GM12878 (cell line): ENCODE data around the gene SLC25A27. TPM values are rescaled to one million over a fixed set of nuclear protein-coding genes. Genes with fewer than 3 reads are reported as not detected.

Experiments used
- ATAC-seq: fragments of 200-7000 bp; cut with Tn5 transposase; 3 replicates; pipeline ENCODE4 v1.9.1; 2020; ENCODE audit warnings: mild to moderate bottlenecking, moderate library complexity
- BruUV-seq: library from RNA; stranded (reverse); fragments of 400-500 nt; replicated peaks from 2 replicates; lab custom pipeline; 2021; lab: Mats Ljungman, UMichigan
- CTCF ChIA-PET: fragments of 300-600 bp; sonication (Branson Sonifier 250); formaldehyde crosslinking; extraction: SDS; loops from one replicate; lab custom pipeline; 2021; ENCODE audit warnings: inconsistent platforms; lab: Yijun Ruan, JAX
- POLR2A ChIA-PET: fragments of 350-600 bp; formaldehyde crosslinking; extraction: SDS; loops from one replicate; lab custom pipeline; 2021; ENCODE audit warnings: inconsistent platforms; lab: Charles Lee
- RAD21 ChIA-PET: fragments of 300-600 bp; sonication (Branson Sonifier 250); formaldehyde crosslinking; loops from one replicate; lab custom pipeline; 2023; ENCODE audit warnings: antibody characterized with exemption; ENCODE audit not compliant: unreplicated experiment; lab: Charles Lee
- SMC1A ChIA-PET: fragments of 300-600 bp; sonication (Branson Sonifier 250); formaldehyde crosslinking; loops from one replicate; lab custom pipeline; 2023; ENCODE audit not compliant: unreplicated experiment, uncharacterized antibody; lab: Charles Lee
- DNase-seq: peaks from one replicate; pipeline ENCODE4 v3.0.0-alpha.2; 2011; ENCODE audit warnings: low read depth, low spot score
- FAIRE-seq: peaks from 3 replicates; lab custom pipeline; 2011; peaks lifted over from hg19 to GRCh38; lab: Jason Lieb, UNC
- H2AFZ ChIP-seq: 2 replicates; pipeline ENCODE4 v1.6.0; 2011; ENCODE audit warnings: low read depth, low read length, control low read depth; ENCODE audit not compliant: control insufficient read depth
- H3K27ac ChIP-seq: 2 replicates; pipeline ENCODE4 v1.5.1; 2011; ENCODE audit warnings: control low read depth; ENCODE audit not compliant: control insufficient read depth, insufficient read depth
- H3K27me3 ChIP-seq, 2 experiments: replicated peaks in 1 of 2; 2 replicates each; pipeline versions ENCODE4 v1.6.0 to v1.6.1; 2011; ENCODE audit warnings: low read length in 1 of 2; ENCODE audit not compliant: control insufficient read depth in 2 of 2, insufficient read depth in 2 of 2
- H3K36me3 ChIP-seq, 2 experiments: 2 replicates each; pipeline ENCODE4 v1.5.1; 2011; ENCODE audit warnings: low read length in 1 of 2; ENCODE audit not compliant: control insufficient read depth in 2 of 2, insufficient read depth in 2 of 2
- H3K4me1 ChIP-seq: 2 replicates; pipeline ENCODE4 v1.6.1; 2011; ENCODE audit warnings: mild to moderate bottlenecking, low read length, moderate library complexity, mixed read lengths; ENCODE audit not compliant: control insufficient read depth, insufficient read depth
- H3K4me2 ChIP-seq: 2 replicates; pipeline ENCODE4 v1.6.0; 2011; ENCODE audit warnings: control low read depth; ENCODE audit not compliant: control insufficient read depth, insufficient read depth
- H3K4me3 ChIP-seq: fragments of 200-600 bp; sonication (generic); 2 replicates; pipeline ENCODE4 v1.5.1; 2016
- H3K79me2 ChIP-seq: 2 replicates; pipeline ENCODE4 v1.6.0; 2011; ENCODE audit warnings: low read length; ENCODE audit not compliant: control insufficient read depth, insufficient read depth
- H3K9ac ChIP-seq: 2 replicates; pipeline ENCODE4 v1.8.0; 2011; ENCODE audit warnings: low read length, control low read depth, mixed read lengths; ENCODE audit not compliant: control insufficient read depth, insufficient read depth
- H3K9me3 ChIP-seq: replicated peaks from 3 replicates; pipeline ENCODE4 v1.5.1; 2011; ENCODE audit warnings: mild to moderate bottlenecking, low read length; ENCODE audit not compliant: control insufficient read depth, insufficient read depth
- H4K20me1 ChIP-seq: 2 replicates; pipeline ENCODE4 v1.6.0; 2011; ENCODE audit not compliant: control insufficient read depth, insufficient read depth
- FOXM1 ChIP-seq: IDR thresholded peaks from 2 replicates; pipeline ENCODE4 v1.6.1; 2012; ENCODE audit warnings: low read depth, mild to moderate bottlenecking, inconsistent platforms, low read length, moderate library complexity
- MXI1 ChIP-seq: fragments of 150-350 bp; IDR thresholded peaks from 2 replicates; pipeline ENCODE4 v1.6.1; 2011; ENCODE audit warnings: low read depth, mild to moderate bottlenecking, inconsistent platforms, low read length, improper control_type of control experiment
- NR2C2 ChIP-seq: IDR thresholded peaks from 2 replicates; pipeline ENCODE4 v1.6.1; 2011; ENCODE audit warnings: borderline replicate concordance, low read depth; ENCODE audit not compliant: control insufficient read depth, insufficient read length
- REST ChIP-seq: IDR thresholded peaks from 2 replicates; pipeline ENCODE4 v1.6.1; 2012; ENCODE audit warnings: mild to moderate bottlenecking, low read depth, low read length
- SMC3 ChIP-seq: IDR thresholded peaks from 2 replicates; pipeline ENCODE4 v1.6.1; 2011; ENCODE audit warnings: low read length, improper control_type of control experiment, borderline replicate concordance
- SP1 ChIP-seq: IDR thresholded peaks from one replicate; pipeline ENCODE4 v1.6.1; 2011; ENCODE audit warnings: low read depth, low read length
- STAT3 ChIP-seq: IDR thresholded peaks from 2 replicates; pipeline ENCODE4 v1.6.1; 2011; ENCODE audit warnings: low read depth, low read length, improper control_type of control experiment
- ZBTB33 ChIP-seq: fragments of 450-650 bp; IDR thresholded peaks from 2 replicates; pipeline ENCODE4 v1.6.1; 2017; ENCODE audit warnings: mild to moderate bottlenecking
- WGBS: methylation state at CpG from one replicate; pipeline ENCODE4 v1.1.6; 2016; ENCODE audit warnings: low lambda C conversion rate; ENCODE audit not compliant: insufficient replicate concordance, insufficient coverage; ENCODE audit errors: missing lambda C conversion rate; 5-methylcytosine and 5-hydroxymethylcytosine counted together
- in situ Hi-C: fragments of 300-500 bp; cut with MboI; formaldehyde crosslinking; loops from 9 replicates; pipeline ENCODE4 v1.14.3; 2018; ENCODE audit warnings: mixed read lengths
- intact Hi-C: fragments of 100-400 bp; cut with micrococcal nuclease; formaldehyde crosslinking; loops from one replicate; pipeline ENCODE4 v1.14.2; 2022; ENCODE audit not compliant: unreplicated experiment
- polyA plus RNA-seq, 11 experiments: library from polyadenylated mRNA; depleted of rRNA in 4 of 11; unstranded in 6 of 11; stranded (reverse) in 5 of 11; fragments of >200 nt; fragmentation: Nextera tagmentation in 4 of 11; fragmentation: Illumina TruSeq in 1 of 11; extraction: Ambion mirVana in 4 of 11; extraction: Trizol in 1 of 11; gene quantifications; 1 replicate in 1 of 11; 2 replicates in 10 of 11; pipeline versions ENCODE4 v1.2.1 to v1.2.3, GENCODE V29; 2011 to 2016; ENCODE audit warnings: inconsistent platforms in 2 of 11, missing spikeins in 2 of 11, low read depth in 1 of 11
- total RNA-seq, 4 experiments: library from RNA; depleted of rRNA in 3 of 4; stranded (reverse); fragments of >200 nt in 3 of 4; fragmentation: Illumina TruSeq in 1 of 4; extraction: Trizol in 1 of 4; gene quantifications; 2 replicates each; pipeline versions ENCODE4 v1.2.1 to v1.2.3, GENCODE V29; 2013 to 2021

The SLC25A27 gene
- total and polyA plus RNA-seq, 10 of the 15 experiments (the other 5 are each of a cell fraction or from before 2014, with no cell fraction given) = not detected

- no peak for TF ChIP-seq SMC3
- no peak for TF ChIP-seq FOXM1
These were observed 25.8 kb upstream of the SLC25A27 start (continued) for GRCh38 chr6:46626976-46627375.

DNA sequence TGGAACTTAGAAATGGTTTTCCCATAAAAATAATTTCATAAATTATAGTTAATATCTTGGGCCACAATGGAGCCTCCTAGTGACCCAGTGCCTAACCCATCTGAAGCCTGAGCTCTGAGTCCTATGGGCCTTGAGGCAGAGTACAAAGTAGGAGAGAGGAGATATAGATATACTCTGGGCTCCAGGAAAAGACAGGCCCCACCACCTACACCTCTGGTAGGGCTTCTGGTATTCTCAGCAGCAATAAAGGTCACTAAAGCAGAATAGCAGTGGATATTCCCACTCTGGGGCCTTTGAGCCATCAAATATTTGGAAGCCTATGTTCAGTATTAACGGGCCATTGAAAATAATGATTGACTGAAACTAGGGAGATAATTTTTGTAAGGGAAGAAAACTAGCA, 24.3 kb upstream of the SLC25A27 start:
- Histone ChIP-seq H3K4me3 (no peak overlapping the region), H3K27me3 (peaks cover 0 to 2% of the 10 kb centered on the region in 2 experiments; a peak in 1 of 4 replicates), H4K20me1 (no peaks in the 10 kb centered on the region), H3K79me2 (no peaks in the 10 kb centered on the region), H3K36me3 (no peaks in the 10 kb centered on the region), H3K9me3 (no peaks in the 10 kb centered on the region), H2AFZ (no peak overlapping the region), H3K4me1 (no peaks in the 10 kb centered on the region), H3K27ac (no peak overlapping the region), H3K9ac (no peak overlapping the region), H3K4me2 (no peak overlapping the region)
- SMC1A ChIA-PET = no interaction called here
- no peak for TF ChIP-seq REST
- no peak for TF ChIP-seq MXI1
- TF ChIP-seq ZBTB33 = no peak
- TF ChIP-seq SP1 = no peak
- no peak for TF ChIP-seq NR2C2
- no peak for TF ChIP-seq STAT3
- BruUV-seq = no TSS peak
- WGBS = 53% methylated on average over 1 of the region's 1 CpG
- POLR2A ChIA-PET = no interaction called here
- CTCF ChIA-PET = interaction anchor here (1.0 to 2.2 kb wide), 2 partner anchors 408 to 538 kb away, joined by 5 to 9 read pairs; no protein-coding TSS in a partner anchor
- DNase-seq = no peak
- ATAC-seq = no peak
- intact Hi-C loops (loop anchor here (5.0 kb wide), 1 partner anchor 696 kb away; no protein-coding TSS in a partner anchor), in situ Hi-C loops (loop anchor here (25.0 kb wide), 1 partner anchor 541 kb away; no protein-coding TSS in a partner anchor)
- RAD21 ChIA-PET = no interaction called here
- no peak for FAIRE-seq
